IMR-90 (cell line): ENCODE results near the gene DYNC2H1.
A peak's percentile ranks its signal among the peaks of the same experiment; 100 is the strongest.

Source experiments
- CEBPB ChIP-seq: IDR thresholded peaks from 2 replicates; pipeline ENCODE4 v1.6.1; 2012; ENCODE audit warnings: low read depth, low read length, improper control_type of control experiment
- CTCF ChIP-seq: conservative IDR thresholded peaks from 2 replicates; pipeline ENCODE4 v1.5.1; 2012; ENCODE audit warnings: mild to moderate bottlenecking, low read depth, low read length, improper control_type of control experiment
- ELK1 ChIP-seq: fragments of 150-350 bp; IDR thresholded peaks from 2 replicates; pipeline ENCODE4 v1.6.1; 2016; ENCODE audit warnings: low read depth, mild to moderate bottlenecking, low read length, moderate library complexity, borderline replicate concordance
- FOS ChIP-seq: fragments of 150-350 bp; IDR thresholded peaks from 2 replicates; pipeline ENCODE4 v1.6.1; 2016; ENCODE audit warnings: low read depth, low read length
- MAZ ChIP-seq: IDR thresholded peaks from 2 replicates; pipeline ENCODE4 v1.6.1; 2012; ENCODE audit warnings: low read depth, mild to moderate bottlenecking, low read length, improper control_type of control experiment, moderate library complexity, borderline replicate concordance
- MXI1 ChIP-seq: IDR thresholded peaks from 2 replicates; pipeline ENCODE4 v1.6.1; 2012; ENCODE audit warnings: low read depth, mild to moderate bottlenecking, low read length, moderate library complexity, borderline replicate concordance
- POLR2A ChIP-seq: IDR thresholded peaks from 2 replicates; pipeline ENCODE4 v1.6.1; 2012; ENCODE audit warnings: mild to moderate bottlenecking, low read depth, low read length
- RAD21 ChIP-seq: IDR thresholded peaks from 2 replicates; pipeline ENCODE4 v1.6.1; 2012; ENCODE audit warnings: low read length, improper control_type of control experiment
- RCOR1 ChIP-seq: IDR thresholded peaks from 2 replicates; pipeline ENCODE4 v1.6.1; 2012; ENCODE audit warnings: mild to moderate bottlenecking, low read length, improper control_type of control experiment; ENCODE audit not compliant: insufficient replicate concordance
- RFX5 ChIP-seq: IDR thresholded peaks from 2 replicates; pipeline ENCODE4 v1.8.0; 2012; ENCODE audit warnings: low read depth, mild to moderate bottlenecking, low read length, moderate library complexity
- SMC3 ChIP-seq: fragments of 150-350 bp; IDR thresholded peaks from 2 replicates; pipeline ENCODE4 v1.6.1; 2016; ENCODE audit warnings: low read depth, mild to moderate bottlenecking, antibody characterized with exemption, low read length, moderate library complexity

GRCh38 chr11:103338621-103339484, 229.6 kb downstream of the DYNC2H1 start:
- TF ChIP-seq MAZ = no peak
- peak; percentile 35; the same call in 1 of the 2 replicates for TF ChIP-seq CTCF
- TF ChIP-seq RAD21 = peak; percentile 55
- no peak for TF ChIP-seq RFX5
- no peak for TF ChIP-seq ELK1
- TF ChIP-seq POLR2A = no peak
- no peak for TF ChIP-seq RCOR1
- no peak for TF ChIP-seq CEBPB
- TF ChIP-seq FOS = no peak
- no peak for TF ChIP-seq SMC3
- TF ChIP-seq MXI1 = no peak
